Motor neuron (in vitro differentiated cells): ENCODE measurements around the gene KCNH1. TPM values are rescaled to one million over a fixed set of nuclear protein-coding genes. Genes with fewer than 3 reads are reported as not detected.
A peak's percentile ranks its signal among the peaks of the same experiment; 100 is the strongest.
"Not testable (repeated sequence)": the region's sequence is repeated elsewhere in the genome, so short reads cannot be mapped to it uniquely, and the experiment has no call there.

ENCODE experiments used
- ATAC-seq, 8 experiments: fragments of 200-7000 bp; cut with Tn5 transposase; replicated peaks in 6 of 8; 2 replicates each; pipeline ENCODE4 v1.8.0; 2021; ENCODE audit warnings: mild to moderate bottlenecking in 8 of 8, moderate library complexity in 8 of 8
- H3K27ac ChIP-seq, 2 donors: fragments of 250-450 bp; sonication (Bioruptor Pico); 2 replicates each; pipeline ENCODE4 v1.9.0; 2021; ENCODE audit warnings: antibody characterized with exemption in 2 of 2, mild to moderate bottlenecking in 2 of 2, moderate library complexity in 1 of 2
- H3K4me1 ChIP-seq, 2 donors: fragments of 250-450 bp; sonication (Bioruptor Pico); replicated peaks in 1 of 2; 2 replicates each; pipeline ENCODE4 v1.6.1; 2021; ENCODE audit warnings: antibody characterized with exemption in 2 of 2, mild to moderate bottlenecking in 2 of 2, moderate library complexity in 1 of 2
- H3K4me3 ChIP-seq, 5 donors: fragments of 250-450 bp; sonication (Bioruptor Pico); 2 replicates each; pipeline ENCODE4 v1.9.0; 2021; ENCODE audit warnings: antibody characterized with exemption in 5 of 5, mild to moderate bottlenecking in 5 of 5, moderate library complexity in 4 of 5
- WGBS, 10 experiments: fragments of 450-650 bp; shearing (Covaris generic); methylation state at CpG; one replicate each; pipeline ENCODE4 v1.0.0; 2022; 5-methylcytosine and 5-hydroxymethylcytosine counted together
- in situ Hi-C, 9 experiments: fragments of 400-800 bp; cut with MboI; loops; one replicate each; pipeline ENCODE4 v1.15.0; 2021; ENCODE audit warnings: low sequenced_read_pairs in 9 of 9, low pct_unique_long_range_greater_than_20kb in 2 of 9; ENCODE audit not compliant: unreplicated experiment in 9 of 9
- total RNA-seq, 8 experiments: library from RNA; unstranded; fragments of 300-600 nt; gene quantifications; 2 replicates each; pipeline versions ENCODE4 v1.2.3 to v1.2.4, GENCODE V29; 2022

The KCNH1 gene
- total RNA-seq, 8 experiments from 2014 or later: 1.2 to 22.5 (median 6.2) TPM

- 0 to 85% (median 77%) methylated on average over 1 to 5 of the region's 5 CpGs; no CpG with 5 or more reads in 4 of the 10 experiments for WGBS, 10 experiments
- Histone ChIP-seq H3K4me1 (peaks cover 0 to 3% of the 10 kb centered on the region in 2 donors), H3K4me3 (no peak overlapping the region), H3K27ac (no peak overlapping the region)
- no peak for ATAC-seq
- in situ Hi-C loops: loop anchor here in 1 of 9 experiments (25.0 kb wide), 1 partner anchor 431 kb away; no protein-coding TSS in a partner anchor
Measured at GRCh38 chr1:211018690-211019089, 115.3 kb downstream of the KCNH1 start.

GRCh38 chr1:211017075-211017718, 116.8 kb downstream of the KCNH1 start:
- Histone ChIP-seq H3K4me3 (no peak overlapping the region), H3K4me1 (peaks cover 0 to 3% of the 10 kb centered on the region in 2 donors), H3K27ac (no peak overlapping the region)
- in situ Hi-C loops: loop anchor here in 1 of 9 experiments (25.0 kb wide), 1 partner anchor 430 kb away; no protein-coding TSS in a partner anchor
- WGBS, 10 experiments: 0 to 89% (median 48%) methylated on average over 1 to 6 of the region's 6 CpGs
- no peak for ATAC-seq

- in situ Hi-C loops: loop anchor here in 1 of 9 experiments (25.0 kb wide), 1 partner anchor 427 kb away; no protein-coding TSS in a partner anchor
- peak in 2 of 8 experiments; percentile 77 to 90 for ATAC-seq
- Histone ChIP-seq H3K4me3 (no peak overlapping the region), H3K27ac (no peak overlapping the region), H3K4me1 (peaks cover 0 to 3% of the 10 kb centered on the region in 2 donors)
- 3 to 62% (median 50%) methylated on average over 4 to 7 of the region's 7 CpGs; no CpG with 5 or more reads in 1 of the 10 experiments for WGBS, 10 experiments
Measured at GRCh38 chr1:211014275-211014674, 119.7 kb downstream of the KCNH1 start.

GRCh38 chr1:211013346-211014240, 120.4 kb downstream of the KCNH1 start:
- no peak overlapping the region for H3K27ac ChIP-seq
- peak in 3 of 8 experiments; percentile 42 to 65 (median 61) for ATAC-seq
- H3K4me3 ChIP-seq: no peak overlapping the region
- in situ Hi-C loops: loop anchor here in 1 of 9 experiments (25.0 kb wide), 1 partner anchor 426 kb away; no protein-coding TSS in a partner anchor
- 0 to 83% (median 49%) methylated on average over 1 to 7 of the region's 7 CpGs for WGBS, 10 experiments
- H3K4me1 ChIP-seq: peaks cover 0 to 3% of the 10 kb centered on the region in 2 donors

GRCh38 chr1:211011128-211011527, 122.8 kb downstream of the KCNH1 start:
- H3K4me3 ChIP-seq, H3K27ac ChIP-seq, H3K4me1 ChIP-seq, ATAC-seq: not testable (repeated sequence)
- in situ Hi-C loops: loop anchor here in 1 of 9 experiments (25.0 kb wide), 1 partner anchor 424 kb away; no protein-coding TSS in a partner anchor
- WGBS, 10 experiments: no CpG with 5 or more reads among the region's 1 CpG

- Histone ChIP-seq H3K4me1 (peaks cover 0 to 3% of the 10 kb centered on the region in 2 donors), H3K4me3 (no peak overlapping the region), H3K27ac (no peak overlapping the region)
- no peak for ATAC-seq
- 13 to 93% (median 67%) methylated on average over 1 to 5 of the region's 5 CpGs; no CpG with 5 or more reads in 2 of the 10 experiments for WGBS, 10 experiments
- in situ Hi-C loops: loop anchor here in 1 of 9 experiments (25.0 kb wide), 1 partner anchor 423 kb away; no protein-coding TSS in a partner anchor
Measured at GRCh38 chr1:211009944-211010343, 124.0 kb downstream of the KCNH1 start.

GRCh38 chr1:211007830-211008229, 126.1 kb downstream of the KCNH1 start:
- in situ Hi-C loops: loop anchor here in 1 of 9 experiments (25.0 kb wide), 1 partner anchor 421 kb away; no protein-coding TSS in a partner anchor
- WGBS, 10 experiments: 0 to 100% (median 84%) methylated on average over 1 of the region's 1 CpG; no CpG with 5 or more reads in 4 of the 10 experiments
- H3K4me3 ChIP-seq: no peak overlapping the region
- no peak for ATAC-seq
- H3K4me1 ChIP-seq: no peaks in the 10 kb centered on the region
- H3K27ac ChIP-seq: no peak overlapping the region

GRCh38 chr1:210995931-210996330, 138.0 kb downstream of the KCNH1 start:
- H3K4me3 ChIP-seq, ATAC-seq, H3K4me1 ChIP-seq, H3K27ac ChIP-seq, in situ Hi-C loops: not testable (repeated sequence)
- 0 to 96% (median 83%) methylated on average over 2 to 9 of the region's 13 CpGs; no CpG with 5 or more reads in 3 of the 10 experiments for WGBS, 10 experiments

GRCh38 chr1:210992837-210993236, 141.1 kb downstream of the KCNH1 start:
- Histone ChIP-seq H3K4me1 (no peaks in the 10 kb centered on the region), H3K27ac (no peak overlapping the region), H3K4me3 (no peak overlapping the region)
- WGBS, 10 experiments: 0 to 79% (median 50%) methylated on average over 1 to 4 of the region's 4 CpGs; no CpG with 5 or more reads in 3 of the 10 experiments
- ATAC-seq: peak in 2 of 8 experiments; percentile 58 to 75
- in situ Hi-C loops: no loop called here

GRCh38 chr1:210989905-210990304, 144.0 kb downstream of the KCNH1 start:
- Histone ChIP-seq H3K4me1 (no peaks in the 10 kb centered on the region), H3K27ac (no peak overlapping the region), H3K4me3 (no peak overlapping the region)
- peak in 4 of 8 experiments; percentile 24 to 97 (median 90) for ATAC-seq
- in situ Hi-C loops: no loop called here

- no peak overlapping the region for H3K27ac ChIP-seq
- no peak overlapping the region for H3K4me3 ChIP-seq
- in situ Hi-C loops: no loop called here
- 0 to 100% (median 73%) methylated on average over 1 of the region's 1 CpG for WGBS, 10 experiments
- no peak for ATAC-seq
- H3K4me1 ChIP-seq: no peaks in the 10 kb centered on the region
Measured at GRCh38 chr1:210981490-210981889, 152.5 kb downstream of the KCNH1 start.

GRCh38 chr1:210980082-210980481, 153.9 kb downstream of the KCNH1 start:
- H3K27ac ChIP-seq: no peak overlapping the region
- ATAC-seq: peak in 1 of 8 experiments; percentile 13
- in situ Hi-C loops: no loop called here
- no peak overlapping the region for H3K4me3 ChIP-seq
- no peaks in the 10 kb centered on the region for H3K4me1 ChIP-seq

GRCh38 chr1:210978974-210979354, 155.0 kb downstream of the KCNH1 start:
- in situ Hi-C loops: no loop called here
- no peak overlapping the region for H3K4me3 ChIP-seq

More at GRCh38 chr1:210978974-210979354, 155.0 kb downstream of the KCNH1 start:
- peak in 2 of 8 experiments; percentile 22 to 69 for ATAC-seq
- H3K27ac ChIP-seq: no peak overlapping the region
- WGBS, 10 experiments: 3 to 88% (median 57%) methylated on average over 1 to 3 of the region's 3 CpGs; no CpG with 5 or more reads in 2 of the 10 experiments
- no peaks in the 10 kb centered on the region for H3K4me1 ChIP-seq
